Measurements from ENCODE around the gene KRI1.

DNA sequence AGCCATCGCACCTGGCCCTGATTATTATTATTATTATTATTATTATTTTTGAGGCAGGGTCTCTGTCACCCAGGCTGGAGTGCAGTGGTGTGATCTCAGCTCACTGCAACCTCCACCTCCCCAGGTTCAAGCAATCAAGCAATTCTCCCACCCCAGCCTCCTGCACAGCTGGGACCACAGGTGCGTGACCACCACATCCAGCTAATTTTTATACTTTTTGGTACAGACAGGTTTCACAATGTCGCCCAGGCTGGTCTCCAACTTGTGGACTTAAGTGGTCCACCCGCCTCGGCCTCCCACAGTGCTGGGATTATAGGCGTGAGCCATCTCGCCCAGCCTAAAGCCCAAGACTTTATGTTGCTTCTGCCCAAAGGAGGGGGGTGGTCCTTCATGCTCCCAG, 27.3 kb upstream of the KRI1 start:
- TF ChIP-seq POLR2A (IDR thresholded peaks at IDR 0.05) (no peak), POLR2AphosphoS5 (IDR thresholded peaks at IDR 0.05) (no peak)
